ENCODE data around the gene FBXL7. TPM values are rescaled to one million over a fixed set of nuclear protein-coding genes. Genes with fewer than 3 reads are reported as not detected.

The FBXL7 gene
- total and polyA plus RNA-seq, 9 of the 15 experiments (the other 6 are each of a cell fraction or from before 2014, with no cell fraction given): 0.04 to 0.08 TPM; not detected in 7

- Histone ChIP-seq H3K4me2 (ENCODE audit: insufficient read depth, low read length) (no peak overlapping the region), H3K79me2 (ENCODE audit: control insufficient read depth, insufficient read depth, low read length) (no peaks in the 10 kb centered on the region), H3K9ac (ENCODE audit: insufficient read depth in 1 of 2, low read depth in 2 of 2, low read length in 2 of 2) (no peak overlapping the region), H3K36me3 (ENCODE audit: control insufficient read depth, insufficient read depth, low read length) (no peaks in the 10 kb centered on the region), H2AFZ (ENCODE audit: low read depth, low read length) (no peak overlapping the region), H3K9me3 (replicated peaks; ENCODE audit: control insufficient read depth, insufficient read depth, low read depth, low read length) (0 out of 2 replicates have a peak, but pooled peaks cover 2% of the 10 kb centered on the region), H3K4me1 (replicated peaks in 1 of 2; ENCODE audit: control insufficient read depth in 2 of 2, insufficient read depth in 2 of 2, low read length in 2 of 2) (no peaks in the 10 kb centered on the region), H3K27me3 (ENCODE audit: control insufficient read depth in 2 of 2, insufficient read depth in 2 of 2, low read length in 2 of 2) (no peaks in the 10 kb centered on the region), H3K9me1 (ENCODE audit: control insufficient read depth, insufficient read depth, low read length) (no peaks in the 10 kb centered on the region), H3K4me3 (no peak overlapping the region), H3K27ac (ENCODE audit: extremely low read depth, low read depth, low read length) (no peak overlapping the region), H4K20me1 (replicated peaks; ENCODE audit: control insufficient read depth, insufficient read depth, low read length) (no peaks in the 10 kb centered on the region)
- WGBS (ENCODE audit: insufficient coverage, low coverage, missing lambda C conversion rate): 6% methylated on average over 1 of the region's 1 CpG
- ChIA-PET POLR2A (no interaction called here), CTCF (ENCODE audit: low intra/inter-chr PET ratio) (no interaction called here)
- no peak for ATAC-seq
- TF ChIP-seq ZNF324 (CRISPR knock-in tag; IDR thresholded peaks at IDR 0.05) (no peak), GTF2B (IDR thresholded peaks at IDR 0.05; ENCODE audit: extremely low read depth, insufficient read length) (no peak), SFPQ (IDR thresholded peaks at IDR 0.05; ENCODE audit: low read depth, low read length) (no peak), SMARCB1 (IDR thresholded peaks at IDR 0.05; ENCODE audit: insufficient read length, low read depth) (no peak), PTRF (tag; IDR thresholded peaks at IDR 0.05) (no peak), FOXP1 (CRISPR knock-in tag; IDR thresholded peaks at IDR 0.05) (no peak), SMARCE1 (IDR thresholded peaks at IDR 0.05) (no peak), E2F5 (CRISPR knock-in tag; IDR thresholded peaks at IDR 0.05) (no peak)
- in situ Hi-C loops (cut with MboI) (no loop called here), intact Hi-C loops (cut with micrococcal nuclease) (no loop called here)
- DNase-seq (ENCODE audit: extremely low read depth in 1 of 4, low spot score in 3 of 4): no peak
- no peak for FAIRE-seq
- no TSS peak for BruUV-seq (replicated peaks)
Observed at GRCh38 chr5:15886156-15886555, 386.2 kb downstream of the FBXL7 start.

Measured in K562 (cell line).